GOT3 (cell line): ENCODE measurements around the gene TUBGCP5.
"Not testable (repeated sequence)": the region's sequence is repeated elsewhere in the genome, so short reads cannot be mapped to it uniquely, and the experiment has no call there.

Source experiments
- DNase-seq: peaks from one replicate; lab custom pipeline; 2025; ENCODE audit warnings: mixed read lengths; lab: John Stamatoyannopoulos, UW

Gene TUBGCP5

DNA sequence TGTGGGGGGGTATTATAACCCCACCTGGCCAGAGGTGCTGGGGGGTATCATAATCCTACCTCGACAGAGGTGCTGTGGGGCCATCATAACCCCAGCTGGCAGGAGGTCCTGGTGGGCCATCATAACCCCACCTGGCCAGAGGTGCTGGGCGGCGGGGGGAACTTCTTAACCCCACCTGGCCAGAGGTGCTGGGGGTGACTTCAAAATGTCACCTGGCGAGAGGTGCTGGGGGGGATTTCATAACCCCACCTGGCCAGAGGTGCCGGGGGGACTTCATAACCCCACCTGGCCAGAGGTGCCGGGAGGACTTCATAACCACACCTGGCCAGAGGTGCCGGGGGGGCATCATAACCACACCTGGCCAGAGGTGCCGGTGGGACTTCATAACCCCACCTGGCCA is 2.4 kb upstream of the TUBGCP5 start:
- not testable (repeated sequence) for DNase-seq

GRCh38 chr15:23039917-23040281 is 530 bp upstream of the TUBGCP5 start:
- DNase-seq: no peak

GRCh38 chr15:23038726-23039142 is 635 bp downstream of the TUBGCP5 start:
- DNase-seq: no peak

DNA sequence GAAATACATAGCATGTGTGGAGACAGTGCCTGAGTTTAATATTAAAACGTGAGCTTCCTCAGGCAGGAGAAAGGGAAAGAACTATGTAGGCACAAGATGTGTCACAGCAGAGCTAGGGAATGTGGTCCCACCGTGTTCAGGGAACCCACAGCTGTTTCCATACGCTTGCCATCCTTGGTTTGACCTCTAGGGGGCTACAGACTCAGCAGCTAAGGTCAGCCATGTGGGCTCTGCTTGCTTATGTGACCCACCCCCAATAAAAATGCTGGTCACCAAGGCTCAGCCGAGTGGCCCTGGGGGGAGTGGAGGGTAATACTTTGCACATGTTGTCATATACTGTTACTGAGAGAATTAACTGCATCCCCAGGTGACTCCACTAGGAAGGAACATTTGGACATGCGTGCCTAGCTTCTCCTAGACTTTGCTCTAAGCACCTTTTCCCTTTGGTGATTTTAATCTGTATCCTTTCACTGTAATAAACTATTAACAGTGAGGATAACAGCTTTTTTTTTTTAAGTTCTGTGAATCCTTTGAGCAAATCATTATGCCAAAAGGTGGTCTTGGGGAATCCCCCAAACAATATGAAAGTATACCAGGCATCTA is 3.3 kb downstream of the TUBGCP5 start:
- DNase-seq: no peak

- no peak for DNase-seq
These were observed 5.4 kb downstream of the TUBGCP5 start for GRCh38 chr15:23033979-23034378.

- DNase-seq: no peak
These were observed 13.2 kb downstream of the TUBGCP5 start for GRCh38 chr15:23026218-23026617.

DNA sequence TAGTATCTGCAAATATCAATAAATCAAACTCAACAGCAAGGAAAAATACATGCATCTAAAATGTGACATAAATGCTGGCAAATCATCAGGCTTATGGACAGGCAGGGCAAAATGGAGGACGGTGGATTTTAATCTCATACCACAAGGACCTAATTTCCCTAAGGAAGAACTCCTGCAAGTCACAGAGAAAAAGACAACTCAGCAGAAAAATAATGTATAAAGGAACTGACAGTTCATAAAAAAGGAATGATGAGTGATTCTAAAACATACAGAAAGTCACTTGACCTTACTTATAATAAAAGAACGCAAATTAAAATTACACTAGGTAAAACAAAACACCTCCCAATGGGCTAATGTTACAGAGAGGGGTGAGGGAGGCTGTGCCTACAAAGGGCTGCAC is 17.2 kb downstream of the TUBGCP5 start:
- no peak for DNase-seq

GRCh38 chr15:23014394-23015000 is 24.9 kb downstream of the TUBGCP5 start:
- DNase-seq: no peak

GRCh38 chr15:23013681-23014080 is 25.7 kb downstream of the TUBGCP5 start:
- no peak for DNase-seq

DNA sequence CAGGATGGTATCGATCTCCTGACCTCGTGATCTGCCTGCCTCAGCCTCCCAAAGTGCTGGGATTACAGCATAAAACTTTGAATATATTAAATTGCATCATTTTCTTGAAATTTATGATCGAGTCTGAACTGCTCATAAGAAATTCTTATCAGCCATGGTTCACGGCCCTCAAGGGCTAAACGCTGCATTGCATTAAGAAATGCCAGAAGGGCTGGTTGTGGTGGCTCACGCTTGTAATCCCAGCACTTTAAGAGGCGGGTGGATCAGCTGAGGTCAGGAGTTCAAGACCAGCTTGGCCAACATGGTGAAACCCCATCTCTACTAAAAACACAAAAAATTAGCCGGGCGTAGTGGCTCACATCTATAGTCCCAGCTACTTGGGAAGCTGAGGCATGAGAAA is 26.8 kb downstream of the TUBGCP5 start:
- not testable (repeated sequence) for DNase-seq

GRCh38 chr15:23003736-23004135 is 35.6 kb downstream of the TUBGCP5 start:
- DNase-seq: no peak

GRCh38 chr15:23002920-23003319 is 36.4 kb downstream of the TUBGCP5 start:
- no peak for DNase-seq

GRCh38 chr15:22995795-22996194 is 43.6 kb downstream of the TUBGCP5 start:
- DNase-seq: no peak

DNA sequence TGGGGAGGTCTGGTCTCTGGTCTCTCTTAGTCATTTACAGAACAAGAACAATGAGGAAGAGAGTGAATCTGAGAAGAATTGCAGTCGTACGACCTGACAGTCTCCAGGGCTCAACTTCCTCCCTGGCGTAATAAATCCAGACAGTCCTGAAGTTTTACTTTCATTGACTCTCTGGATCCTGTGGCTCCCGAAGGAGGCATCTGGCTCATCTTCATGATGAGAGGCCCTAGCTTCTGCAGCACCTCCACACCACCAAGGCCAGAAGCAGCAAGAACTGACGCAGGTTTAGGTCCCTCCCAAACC is 47.4 kb downstream of the TUBGCP5 start:
- no peak for DNase-seq

- no peak for DNase-seq
These were observed 49.5 kb downstream of the TUBGCP5 start for GRCh38 chr15:22989576-22990477.

- no peak for DNase-seq
These were observed 50.6 kb downstream of the TUBGCP5 start for GRCh38 chr15:22988811-22989210.

- DNase-seq: not testable (repeated sequence)
These were observed 57.4 kb downstream of the TUBGCP5 start for GRCh38 chr15:22981931-22982330.

DNA sequence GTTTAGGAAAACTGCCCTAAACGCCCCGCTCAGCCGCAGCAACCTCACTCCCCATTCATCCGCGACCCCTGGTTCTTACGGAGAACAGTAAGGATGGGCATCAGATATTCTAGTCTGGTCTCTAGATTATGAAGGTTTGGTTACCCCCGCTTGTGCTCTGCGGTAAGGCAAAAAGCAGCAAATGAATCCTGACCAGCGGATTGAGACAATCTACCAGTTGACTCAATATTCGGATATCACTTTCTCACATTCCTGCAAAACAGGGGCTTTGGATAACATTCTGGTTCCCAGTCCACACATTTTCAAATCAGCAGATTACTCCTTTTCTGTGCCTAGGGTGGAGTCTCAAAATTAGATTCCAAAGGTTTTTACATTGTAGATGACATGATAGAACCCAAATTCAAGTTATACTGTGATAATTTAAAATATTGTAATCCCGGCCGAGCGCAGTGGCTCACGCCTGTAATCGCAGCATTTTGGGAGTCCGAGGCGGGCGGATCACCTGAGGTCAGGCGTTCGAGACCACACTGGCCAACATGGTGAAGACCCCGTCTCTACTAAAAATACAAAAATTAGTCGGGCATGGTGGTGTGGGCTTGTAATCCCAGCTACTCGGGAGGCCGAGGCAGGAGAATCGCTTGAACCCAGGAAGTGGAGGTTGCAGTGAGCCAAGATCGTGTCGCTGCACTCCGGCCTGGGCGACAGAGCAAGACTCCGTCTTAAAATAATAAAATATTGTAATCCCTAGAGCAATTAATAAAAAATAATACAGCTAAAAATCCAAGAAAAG is 58.1 kb downstream of the TUBGCP5 start:
- no peak for DNase-seq

- no peak for DNase-seq
These were observed 58.9 kb downstream of the TUBGCP5 start, which contains the start of gene CYFIP1 for GRCh38 chr15:22980189-22981050. TSS of gene CYFIP1 (minus strand) at chr15:22980368. CDS start at chr15:22947285, 33,083 bp downstream.

DNA sequence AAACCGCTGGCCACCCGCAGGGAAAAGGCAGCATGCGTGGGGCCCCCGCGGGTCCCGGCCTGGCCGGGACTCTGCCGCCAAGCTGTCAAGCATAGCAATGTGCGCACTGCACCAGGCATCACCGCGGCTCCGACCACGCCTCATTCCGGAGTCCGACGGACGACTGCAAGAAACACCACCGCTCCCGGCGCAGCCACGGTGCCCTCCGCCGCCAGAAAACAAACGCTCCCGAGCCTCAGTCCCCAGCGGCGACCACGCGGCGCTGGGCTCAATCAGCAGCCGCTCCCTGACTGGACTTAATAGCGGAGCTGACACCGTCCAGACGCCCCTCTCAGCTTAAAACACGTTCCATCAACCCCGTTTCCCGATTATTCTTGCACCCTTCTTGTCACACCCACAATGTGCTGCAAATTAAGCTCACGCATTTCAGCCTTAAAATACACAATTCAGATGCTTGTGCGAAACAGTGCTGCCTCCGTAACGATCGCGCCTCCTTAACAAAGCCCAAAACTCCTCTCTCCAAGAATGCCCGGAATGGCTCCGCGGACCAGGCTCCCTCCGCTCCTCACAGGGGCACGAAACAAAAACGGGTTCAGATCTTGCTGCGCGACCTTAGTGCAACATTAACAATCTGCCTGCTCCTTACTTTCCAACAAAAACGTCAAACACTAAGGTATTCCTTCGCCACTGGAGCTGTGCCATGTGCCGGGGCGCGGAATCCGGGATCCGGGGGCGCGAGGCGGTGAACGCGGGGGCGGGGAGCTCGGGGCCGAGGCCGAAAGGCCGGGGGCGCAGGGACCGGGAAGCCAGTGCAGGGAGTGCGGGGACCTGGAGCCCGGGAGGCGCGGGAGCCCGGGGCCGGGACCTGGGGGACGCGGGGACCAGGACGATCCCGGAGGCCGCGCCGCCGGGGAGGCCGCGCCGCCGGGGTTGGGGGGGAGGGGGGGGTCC is 59.9 kb downstream of the TUBGCP5 start:
- no peak for DNase-seq
